ENCODE measurements around the gene SVEP1.
"Not testable (repeated sequence)": the region's sequence is repeated elsewhere in the genome, so short reads cannot be mapped to it uniquely, and the experiment has no call there.

Gene SVEP1

DNA sequence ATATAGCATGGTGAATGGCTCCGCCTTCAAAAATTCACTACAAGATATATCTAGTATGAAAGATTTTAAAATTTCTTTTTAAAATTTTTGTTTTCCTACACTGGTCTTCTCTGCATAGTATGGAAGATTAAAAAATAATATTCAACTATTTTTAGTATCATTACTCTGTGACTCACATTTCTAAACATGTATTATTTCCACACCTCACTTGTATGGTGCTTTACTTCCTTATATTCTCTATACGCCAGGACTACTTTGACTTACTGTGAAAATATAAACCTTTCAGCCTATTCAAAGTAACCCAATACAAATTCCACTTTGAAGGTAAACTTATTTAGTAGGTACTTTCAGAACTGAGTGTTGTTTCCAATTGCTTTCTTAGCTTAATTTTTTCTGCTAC lies 215.1 kb downstream of the SVEP1 start:
- Histone ChIP-seq H3K4me3 (no peak overlapping the region), H3K4me1 (no peaks in the 10 kb centered on the region), H3K27ac (no peak overlapping the region), H3K36me3 (no peaks in the 10 kb centered on the region), H3K27me3 (no peaks in the 10 kb centered on the region), H3K9ac (no peak overlapping the region), H3K9me3 (no peaks in the 10 kb centered on the region), H3K4me2 (no peak overlapping the region), H4K20me1 (no peaks in the 10 kb centered on the region)
- TF ChIP-seq Cebpa-rat (IDR thresholded peaks at IDR 0.05) = no peak

DNA sequence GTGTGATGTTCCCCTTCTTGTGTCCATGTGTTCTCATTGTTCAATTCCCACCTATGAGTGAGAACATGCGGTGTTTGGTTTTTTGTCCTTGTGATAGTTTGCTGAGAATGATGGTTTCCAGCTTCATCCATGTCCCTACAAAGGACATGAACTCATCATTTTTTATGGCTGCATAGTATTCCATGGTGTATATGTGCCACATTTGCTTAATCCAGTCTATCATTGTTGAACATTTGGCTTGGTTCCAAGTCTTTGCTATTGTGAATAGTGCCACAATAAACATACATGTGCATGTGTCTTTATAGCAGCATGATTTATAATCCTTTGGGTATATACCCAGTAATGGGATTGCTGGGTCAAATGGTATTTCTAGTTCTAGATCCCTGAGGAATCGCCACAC lies 220.5 kb downstream of the SVEP1 start:
- H3K27ac ChIP-seq, H3K4me3 ChIP-seq, H3K4me2 ChIP-seq, H3K9me3 ChIP-seq, H3K9ac ChIP-seq, H3K4me1 ChIP-seq, H3K36me3 ChIP-seq, H3K27me3 ChIP-seq, H4K20me1 ChIP-seq: not testable (repeated sequence)

DNA sequence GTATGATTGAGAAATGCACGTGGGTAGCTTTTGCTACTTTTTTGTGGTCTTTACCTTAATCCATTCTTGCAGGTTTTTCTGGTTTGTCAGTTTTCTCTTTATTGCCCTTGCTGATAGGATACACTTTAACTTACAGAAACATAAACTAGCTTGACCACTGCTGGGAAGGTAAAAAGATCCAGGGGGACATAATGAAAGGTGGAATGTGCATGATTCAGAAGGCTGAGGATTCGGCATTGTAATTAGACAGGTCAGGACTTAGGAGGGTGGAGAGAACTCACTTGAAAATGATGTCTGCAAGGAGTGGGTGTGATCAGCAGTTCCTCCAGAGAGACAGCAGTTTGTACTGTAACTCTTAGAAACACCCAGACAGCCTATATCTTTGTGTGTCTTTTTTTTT lies 222.0 kb downstream of the SVEP1 start:
- Histone ChIP-seq H3K27me3 (no peaks in the 10 kb centered on the region), H3K4me3 (no peak overlapping the region), H3K36me3 (no peaks in the 10 kb centered on the region), H3K9ac (no peak overlapping the region), H3K4me2 (no peak overlapping the region), H3K27ac (no peak overlapping the region), H3K4me1 (no peaks in the 10 kb centered on the region), H4K20me1 (no peaks in the 10 kb centered on the region), H3K9me3 (no peaks in the 10 kb centered on the region)
- TF ChIP-seq Cebpa-rat (IDR thresholded peaks at IDR 0.05) = no peak

DNA sequence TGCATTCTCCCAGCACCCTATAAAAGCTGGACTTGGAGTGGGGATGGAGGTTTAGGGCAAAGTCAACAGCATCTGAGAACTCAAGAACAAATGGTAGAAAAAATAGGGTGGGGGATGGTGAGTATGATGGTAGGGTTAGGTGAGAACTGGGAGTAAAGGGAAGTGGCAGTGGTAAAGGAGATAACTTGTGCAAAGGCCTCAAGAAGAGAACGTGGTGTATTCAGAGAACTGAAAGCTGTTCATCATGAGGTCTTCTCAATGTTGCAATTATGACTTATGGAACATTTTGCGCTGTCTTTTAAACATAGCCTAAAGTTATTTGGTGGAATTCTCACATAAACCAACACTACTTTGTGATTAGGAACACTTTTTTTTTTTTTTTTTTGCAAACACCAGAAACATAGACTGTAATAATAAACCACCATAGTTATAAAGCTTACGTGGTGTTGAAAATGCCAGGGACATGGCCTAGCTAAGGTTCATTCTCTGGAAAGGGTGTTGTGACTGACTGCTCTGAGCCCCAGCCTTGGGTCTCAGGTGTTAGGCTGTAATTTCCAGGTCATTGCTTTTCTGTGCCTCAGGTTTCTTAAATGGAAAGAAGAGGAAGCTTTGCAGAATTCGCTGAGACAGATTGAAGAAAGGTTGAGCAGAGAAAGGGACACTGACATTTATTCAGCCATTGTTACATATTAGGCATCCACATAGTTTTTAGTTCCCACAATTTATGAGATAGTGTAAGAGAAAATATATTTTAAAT lies 222.7 kb downstream of the SVEP1 start:
- H3K4me1 ChIP-seq = no peaks in the 10 kb centered on the region
- no peak for TF ChIP-seq Cebpa-rat (IDR thresholded peaks at IDR 0.05)
- H3K4me2 ChIP-seq = no peak overlapping the region
- H3K36me3 ChIP-seq = no peaks in the 10 kb centered on the region
- no peak overlapping the region for H3K9ac ChIP-seq
- no peaks in the 10 kb centered on the region for H3K27me3 ChIP-seq
- H3K4me3 ChIP-seq = no peak overlapping the region
- no peak overlapping the region for H3K27ac ChIP-seq
- H3K9me3 ChIP-seq = no peaks in the 10 kb centered on the region
- no peaks in the 10 kb centered on the region for H4K20me1 ChIP-seq

DNA sequence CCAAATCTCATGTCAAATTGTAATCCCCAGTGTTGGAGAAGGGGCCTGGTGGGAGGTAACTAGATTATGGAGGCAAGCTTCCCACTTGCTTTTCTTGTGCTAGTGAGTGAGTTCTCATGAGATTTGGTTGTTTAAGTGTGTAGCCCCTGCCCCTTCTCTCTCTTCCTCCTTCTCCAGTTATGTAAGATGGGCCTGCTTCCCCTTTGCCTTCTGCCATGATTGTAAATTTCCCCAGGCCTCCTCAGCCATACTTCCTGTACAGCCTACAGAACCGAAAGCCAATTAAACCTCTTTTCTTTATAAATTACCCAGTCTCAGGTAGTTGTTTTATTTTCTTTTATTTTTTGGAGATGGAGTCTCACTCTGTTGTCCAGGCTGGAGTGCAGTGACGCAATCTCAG lies 223.6 kb downstream of the SVEP1 start:
- Histone ChIP-seq H4K20me1 (no peaks in the 10 kb centered on the region), H3K4me3 (no peak overlapping the region), H3K36me3 (no peaks in the 10 kb centered on the region), H3K4me1 (no peaks in the 10 kb centered on the region), H3K9me3 (no peaks in the 10 kb centered on the region), H3K27me3 (no peaks in the 10 kb centered on the region), H3K4me2 (no peak overlapping the region), H3K9ac (no peak overlapping the region), H3K27ac (no peak overlapping the region)
- TF ChIP-seq Cebpa-rat (IDR thresholded peaks at IDR 0.05) = no peak

DNA sequence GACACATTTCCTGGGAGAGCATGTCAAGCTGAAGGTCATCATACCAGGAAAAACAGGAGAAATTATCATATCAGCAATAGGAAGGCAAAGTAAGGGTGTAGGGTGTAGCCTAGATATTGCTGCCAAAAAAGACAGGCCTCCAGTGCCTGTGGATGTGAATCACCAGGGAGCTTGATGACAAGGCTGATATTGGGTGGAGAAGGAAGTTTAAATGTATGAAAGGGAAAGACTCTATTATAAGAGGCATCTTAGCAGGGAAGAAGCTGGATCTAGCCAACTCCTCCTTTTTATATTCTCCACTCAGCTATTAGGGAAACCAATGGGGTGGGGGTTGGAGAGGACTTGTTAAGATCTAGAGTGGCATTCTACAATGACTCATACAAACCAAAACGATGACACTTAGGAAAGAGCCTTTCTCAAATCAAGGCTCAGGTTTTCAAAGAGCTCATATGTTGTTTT lies 228.5 kb downstream of the SVEP1 start:
- H3K9ac ChIP-seq = no peak overlapping the region
- H3K36me3 ChIP-seq = no peaks in the 10 kb centered on the region
- no peak overlapping the region for H3K4me3 ChIP-seq
- H3K9me3 ChIP-seq = no peaks in the 10 kb centered on the region
- no peak for TF ChIP-seq Cebpa-rat (IDR thresholded peaks at IDR 0.05)
- H3K4me2 ChIP-seq = no peak overlapping the region
- H3K27me3 ChIP-seq = no peaks in the 10 kb centered on the region
- H3K4me1 ChIP-seq = no peaks in the 10 kb centered on the region
- no peaks in the 10 kb centered on the region for H4K20me1 ChIP-seq
- no peak overlapping the region for H3K27ac ChIP-seq

DNA sequence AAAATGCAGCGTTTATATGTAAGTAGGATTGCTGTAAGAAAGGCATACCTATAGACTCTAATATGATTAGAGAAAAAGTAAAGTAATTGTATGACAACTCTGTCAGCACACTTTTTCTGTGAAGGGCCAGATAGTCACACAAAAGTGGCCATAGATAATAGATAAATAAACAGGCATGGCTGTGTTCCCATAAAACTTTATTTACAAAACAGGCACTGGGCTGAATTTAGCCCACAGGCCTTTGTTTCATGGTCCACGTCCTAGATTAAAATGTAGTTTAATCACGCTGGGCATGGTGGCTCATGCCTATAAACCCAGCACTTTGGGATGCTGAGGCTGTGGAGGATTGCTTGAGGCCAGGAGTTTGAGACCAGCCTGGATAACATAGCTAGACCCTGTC lies 233.2 kb downstream of the SVEP1 start:
- H4K20me1 ChIP-seq = no peaks in the 10 kb centered on the region
- no peaks in the 10 kb centered on the region for H3K9me3 ChIP-seq
- H3K27me3 ChIP-seq = no peaks in the 10 kb centered on the region
- H3K27ac ChIP-seq = no peak overlapping the region
- H3K36me3 ChIP-seq = no peaks in the 10 kb centered on the region
- no peak overlapping the region for H3K9ac ChIP-seq
- no peak overlapping the region for H3K4me3 ChIP-seq
- no peaks in the 10 kb centered on the region for H3K4me1 ChIP-seq
- no peak for TF ChIP-seq Cebpa-rat (IDR thresholded peaks at IDR 0.05)
- H3K4me2 ChIP-seq = no peak overlapping the region

DNA sequence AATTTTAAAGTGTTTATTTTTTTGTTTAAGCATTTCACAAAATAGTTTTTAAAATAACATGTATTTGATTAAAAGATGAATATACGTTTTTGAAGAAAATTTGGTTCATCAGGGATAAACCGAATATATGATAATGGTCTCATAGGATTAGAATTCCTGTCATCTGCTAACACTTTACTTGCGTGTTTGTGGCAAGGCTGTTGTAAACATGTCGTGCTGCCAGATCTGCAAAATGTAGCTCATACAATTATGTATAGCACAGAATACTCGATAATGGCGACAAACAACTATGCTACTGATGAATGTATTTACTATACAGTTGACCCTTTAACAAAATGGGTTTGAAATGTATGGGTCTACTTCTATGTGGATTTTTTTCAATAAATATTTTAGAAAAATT lies 234.7 kb downstream of the SVEP1 start:
- no peaks in the 10 kb centered on the region for H3K9me3 ChIP-seq
- no peaks in the 10 kb centered on the region for H4K20me1 ChIP-seq
- H3K4me2 ChIP-seq = no peak overlapping the region
- no peak overlapping the region for H3K27ac ChIP-seq
- H3K9ac ChIP-seq = no peak overlapping the region
- no peak overlapping the region for H3K4me3 ChIP-seq
- H3K36me3 ChIP-seq = no peaks in the 10 kb centered on the region
- H3K27me3 ChIP-seq = no peaks in the 10 kb centered on the region
- no peaks in the 10 kb centered on the region for H3K4me1 ChIP-seq
- TF ChIP-seq Cebpa-rat (IDR thresholded peaks at IDR 0.05) = no peak

DNA sequence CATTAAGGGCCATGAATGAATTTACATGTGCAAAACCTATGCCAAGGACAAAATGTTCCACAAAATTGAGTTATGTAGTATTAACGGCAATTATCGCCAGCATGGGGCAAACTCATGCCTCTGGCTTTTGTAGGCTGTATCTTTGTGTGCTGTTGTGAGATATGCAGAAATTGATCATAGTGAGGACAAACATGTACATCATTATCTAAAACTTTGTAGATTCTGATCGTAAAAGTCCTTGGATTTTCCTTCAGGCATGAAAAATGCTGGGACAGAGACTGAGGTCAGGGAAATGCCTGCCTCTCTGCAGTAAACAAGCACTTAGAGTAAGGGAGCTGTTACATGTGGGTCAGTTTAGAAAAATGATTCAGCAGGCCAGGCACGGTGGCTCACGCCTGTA lies 236.0 kb downstream of the SVEP1 start:
- Histone ChIP-seq H3K9me3 (no peaks in the 10 kb centered on the region), H4K20me1 (no peaks in the 10 kb centered on the region), H3K27ac (no peak overlapping the region), H3K27me3 (no peaks in the 10 kb centered on the region), H3K9ac (no peak overlapping the region), H3K4me3 (no peak overlapping the region), H3K4me2 (no peak overlapping the region), H3K4me1 (no peaks in the 10 kb centered on the region), H3K36me3 (no peaks in the 10 kb centered on the region)
- TF ChIP-seq Cebpa-rat (IDR thresholded peaks at IDR 0.05) = no peak

DNA sequence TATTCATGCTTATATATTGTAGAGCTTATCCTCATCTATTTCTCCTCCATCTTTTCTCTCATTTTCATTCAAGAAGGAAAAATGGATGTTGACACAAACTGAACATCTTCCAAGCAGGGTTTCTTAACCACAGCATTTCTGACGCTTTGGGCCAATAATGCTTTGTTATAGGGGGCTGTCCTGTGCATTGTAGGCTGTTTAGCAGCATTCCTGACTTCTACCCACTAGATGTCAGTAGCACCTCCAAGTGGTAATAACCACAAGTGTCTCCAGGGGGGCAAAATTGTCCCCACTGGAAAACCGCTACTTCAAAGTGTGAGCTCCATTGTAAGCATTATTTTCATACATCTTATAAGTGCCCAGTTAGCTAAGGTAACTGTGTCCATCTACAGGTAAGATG lies 239.2 kb downstream of the SVEP1 start:
- no peak overlapping the region for H3K27ac ChIP-seq
- no peaks in the 10 kb centered on the region for H3K9me3 ChIP-seq
- no peaks in the 10 kb centered on the region for H4K20me1 ChIP-seq
- no peak for TF ChIP-seq Cebpa-rat (IDR thresholded peaks at IDR 0.05)
- H3K27me3 ChIP-seq = no peaks in the 10 kb centered on the region
- no peak overlapping the region for H3K4me3 ChIP-seq
- H3K4me2 ChIP-seq = no peak overlapping the region
- H3K9ac ChIP-seq = no peak overlapping the region
- no peaks in the 10 kb centered on the region for H3K4me1 ChIP-seq
- H3K36me3 ChIP-seq = no peaks in the 10 kb centered on the region

DNA sequence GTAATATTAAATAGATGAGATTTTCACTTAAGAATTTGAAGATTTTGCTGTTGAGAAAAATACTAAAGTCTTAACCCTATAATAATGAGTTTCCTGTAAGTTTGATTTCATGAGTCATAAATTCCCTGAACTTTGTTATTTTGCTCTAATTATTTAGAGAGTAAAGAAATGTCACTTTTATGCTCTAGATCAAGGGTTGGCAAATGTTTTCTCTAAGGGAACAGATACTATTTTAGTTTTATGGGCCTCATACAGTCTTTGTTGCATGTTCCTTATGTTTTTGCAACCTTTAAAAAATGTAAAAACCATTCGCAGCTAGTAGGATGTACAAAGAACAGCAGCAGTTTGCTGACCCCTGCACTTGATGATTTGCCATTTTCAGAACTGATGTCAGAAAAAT lies 241.4 kb downstream of the SVEP1 start:
- Histone ChIP-seq H3K4me1 (no peaks in the 10 kb centered on the region), H3K4me3 (no peak overlapping the region), H4K20me1 (no peaks in the 10 kb centered on the region), H3K27me3 (no peaks in the 10 kb centered on the region), H3K27ac (no peak overlapping the region), H3K4me2 (no peak overlapping the region), H3K36me3 (no peaks in the 10 kb centered on the region), H3K9ac (no peak overlapping the region), H3K9me3 (no peaks in the 10 kb centered on the region)
- no peak for TF ChIP-seq Cebpa-rat (IDR thresholded peaks at IDR 0.05)
